ENCODE results near the gene SPTLC2.
"Not testable (repeated sequence)": the region's sequence is repeated elsewhere in the genome, so short reads cannot be mapped to it uniquely, and the experiment has no call there.

Gene SPTLC2

GRCh38 chr14:77544571-77544970, 71.9 kb downstream of the SPTLC2 start:
- DNase-seq: no peak

GRCh38 chr14:77543637-77544334, 72.7 kb downstream of the SPTLC2 start:
- no peak for DNase-seq

GRCh38 chr14:77543240-77543551, 73.2 kb downstream of the SPTLC2 start:
- DNase-seq: no peak

- no peak for DNase-seq
Observed at GRCh38 chr14:77542421-77543239, 73.8 kb downstream of the SPTLC2 start.

GRCh38 chr14:77541905-77542304, 74.5 kb downstream of the SPTLC2 start:
- DNase-seq: no peak

- not testable (repeated sequence) for DNase-seq
Observed at GRCh38 chr14:77536951-77537350, 79.5 kb downstream of the SPTLC2 start.

- no peak for DNase-seq
Observed at GRCh38 chr14:77531071-77531470, 85.4 kb downstream of the SPTLC2 start.

- no peak for DNase-seq
Observed at GRCh38 chr14:77529963-77530362, 86.5 kb downstream of the SPTLC2 start.

- DNase-seq: no peak
Observed at GRCh38 chr14:77529213-77529612, 87.2 kb downstream of the SPTLC2 start.

GRCh38 chr14:77528701-77529100, 87.7 kb downstream of the SPTLC2 start:
- not testable (repeated sequence) for DNase-seq

- DNase-seq: no peak
Observed at GRCh38 chr14:77526266-77526665, 90.2 kb downstream of the SPTLC2 start.

- no peak for DNase-seq
Observed at GRCh38 chr14:77524536-77524935, 91.9 kb downstream of the SPTLC2 start.

- no peak for DNase-seq
Observed at GRCh38 chr14:77523109-77523508, 93.3 kb downstream of the SPTLC2 start.

- DNase-seq: no peak
Observed at GRCh38 chr14:77520555-77520954, 95.9 kb downstream of the SPTLC2 start.

- DNase-seq: no peak
Observed at GRCh38 chr14:77516126-77516525, 100.3 kb downstream of the SPTLC2 start.

- DNase-seq: no peak
Observed at GRCh38 chr14:77511486-77512162, 104.8 kb downstream of the SPTLC2 start.

GRCh38 chr14:77509366-77509765, 107.1 kb downstream of the SPTLC2 start:
- DNase-seq: no peak

- no peak for DNase-seq
Observed at GRCh38 chr14:77508876-77509275, 107.6 kb downstream of the SPTLC2 start.

GRCh38 chr14:77508249-77508648, 108.2 kb downstream of the SPTLC2 start:
- DNase-seq: no peak

GRCh38 chr14:77507762-77508161, 108.7 kb downstream of the SPTLC2 start:
- no peak for DNase-seq

GRCh38 chr14:77505031-77505430, 111.4 kb downstream of the SPTLC2 start:
- DNase-seq: no peak

GRCh38 chr14:77503138-77503537, 113.3 kb downstream of the SPTLC2 start:
- no peak for DNase-seq

GRCh38 chr14:77502109-77502782, 114.2 kb downstream of the SPTLC2 start:
- DNase-seq: no peak
